ENCODE measurements around the gene ARHGEF26.

The ARHGEF26 gene

DNA sequence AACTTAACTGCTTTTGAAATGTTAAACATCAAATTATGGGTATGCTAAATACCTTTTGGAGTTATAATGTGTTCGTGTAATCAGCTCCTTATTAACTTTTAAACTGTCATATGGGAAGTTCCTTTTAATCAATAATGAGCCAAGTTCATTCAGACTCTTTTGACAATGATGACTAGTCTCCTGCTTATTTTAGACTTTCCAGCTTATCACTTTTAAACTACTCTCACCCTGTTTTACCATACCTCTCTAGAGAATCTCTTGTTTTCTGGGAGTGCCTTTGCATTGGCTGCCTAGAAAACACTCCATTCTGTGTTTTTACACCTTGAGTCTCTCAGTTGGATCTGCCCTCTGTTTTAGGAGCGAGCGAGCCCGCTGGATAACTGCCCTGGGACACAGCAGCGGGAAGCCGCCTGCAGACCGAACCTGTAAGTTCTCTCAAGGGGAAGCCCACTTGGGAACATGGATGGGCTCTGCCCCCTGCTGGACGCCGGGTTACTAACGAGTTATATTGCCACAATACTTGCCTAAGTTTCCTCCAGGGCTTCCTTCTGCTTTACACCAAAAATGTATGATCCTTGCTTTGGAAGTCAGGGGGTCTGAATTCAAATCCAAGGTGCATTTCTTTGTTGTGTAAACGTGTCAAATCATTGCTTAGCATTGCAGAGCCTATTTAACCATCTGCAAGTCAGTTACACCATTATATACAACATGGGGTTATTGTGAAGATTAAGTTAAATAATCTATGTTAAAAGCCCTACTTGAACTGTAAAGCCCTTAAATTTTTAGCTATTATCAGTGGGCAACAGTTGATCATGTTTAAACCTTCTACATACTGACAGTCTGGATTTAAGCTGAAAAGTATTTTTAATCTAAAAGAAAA lies 131.8 kb downstream of the ARHGEF26 start:
- TF ChIP-seq CTCF (IDR thresholded peaks at IDR 0.05; ENCODE audit: insufficient read depth, low read depth, low read length, missing control alignments) = peak; percentile 97
- peak; percentile 89 for DNase-seq (ENCODE audit: low read depth)
- H3K4me3 ChIP-seq (ENCODE audit: low read length) = no peak overlapping the region

- no peak for TF ChIP-seq CTCF (IDR thresholded peaks at IDR 0.05; ENCODE audit: insufficient read depth, low read depth, low read length, missing control alignments)
- DNase-seq (ENCODE audit: low read depth) = no peak
- no peak overlapping the region for H3K4me3 ChIP-seq (ENCODE audit: low read length)
Measured at GRCh38 chr3:154254527-154254926, 133.3 kb downstream of the ARHGEF26 start.

DNA sequence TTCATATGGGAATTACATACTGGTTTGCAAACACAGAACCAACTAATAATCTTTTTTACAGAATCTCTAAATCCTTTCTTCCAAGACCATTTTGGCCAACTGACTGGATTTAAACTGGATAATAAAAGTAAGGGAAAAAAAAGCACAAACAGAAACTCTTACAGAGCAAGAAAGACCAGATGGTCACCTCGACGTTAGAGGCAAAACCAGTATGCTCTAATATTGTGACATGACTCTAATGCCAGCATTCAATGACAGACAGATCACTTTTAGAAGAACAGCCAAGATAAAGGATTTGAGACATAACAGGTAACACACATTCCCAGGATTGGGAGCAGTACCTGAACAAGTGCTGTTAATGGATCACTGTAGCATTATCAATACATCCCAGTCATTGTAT lies 152.2 kb downstream of the ARHGEF26 start:
- no peak for DNase-seq (ENCODE audit: low read depth)
- TF ChIP-seq CTCF (IDR thresholded peaks at IDR 0.05; ENCODE audit: insufficient read depth, low read depth, low read length, missing control alignments) = no peak
- H3K4me3 ChIP-seq (ENCODE audit: low read length) = no peak overlapping the region

DNA sequence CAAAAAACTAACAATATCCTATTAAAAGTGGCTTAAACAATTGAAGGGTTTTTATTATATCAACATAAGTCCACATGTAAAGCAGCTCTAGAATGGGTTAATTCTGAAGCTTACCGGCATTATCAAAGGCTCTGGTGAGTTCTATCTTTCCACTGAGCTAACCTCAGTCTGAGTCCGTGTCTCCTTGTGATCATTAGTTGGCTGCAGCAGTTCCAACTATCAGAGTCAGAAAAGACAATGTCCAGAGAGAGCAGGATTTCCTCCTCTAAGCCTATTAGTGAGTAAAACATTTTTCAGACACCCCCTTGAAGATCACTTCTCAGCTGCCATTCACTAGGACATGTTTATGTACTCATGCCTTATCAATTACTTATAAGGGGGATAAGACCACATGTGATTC lies 153.2 kb downstream of the ARHGEF26 start:
- TF ChIP-seq CTCF (IDR thresholded peaks at IDR 0.05; ENCODE audit: insufficient read depth, low read depth, low read length, missing control alignments) = no peak
- H3K4me3 ChIP-seq (ENCODE audit: low read length) = no peak overlapping the region
- DNase-seq (ENCODE audit: low read depth) = no peak

- no peak for TF ChIP-seq CTCF (IDR thresholded peaks at IDR 0.05; ENCODE audit: insufficient read depth, low read depth, low read length, missing control alignments)
- no peak overlapping the region for H3K4me3 ChIP-seq (ENCODE audit: low read length)
- DNase-seq (ENCODE audit: low read depth) = no peak
Measured at GRCh38 chr3:154275292-154275691, 154.1 kb downstream of the ARHGEF26 start.

DNA sequence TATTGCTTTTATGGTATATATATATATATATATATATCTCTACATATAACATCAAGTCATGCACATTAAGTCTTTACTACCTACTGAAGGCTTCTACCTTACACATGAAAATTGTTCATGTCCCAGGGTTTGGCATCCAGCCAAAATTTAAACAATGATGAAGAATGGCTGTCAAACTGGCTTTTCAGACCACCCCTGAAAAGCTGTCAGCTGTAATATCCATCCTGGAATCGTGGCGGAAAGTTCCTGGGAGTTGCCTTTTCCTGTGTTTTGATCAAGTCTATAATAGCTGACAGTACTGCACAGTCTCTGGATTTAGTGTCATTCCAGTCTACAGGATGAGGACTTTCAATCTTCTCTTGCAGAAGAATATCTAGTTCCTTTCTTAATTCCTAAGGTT lies 154.8 kb downstream of the ARHGEF26 start:
- DNase-seq (ENCODE audit: low read depth) = no peak
- H3K4me3 ChIP-seq (ENCODE audit: low read length) = no peak overlapping the region
- TF ChIP-seq CTCF (IDR thresholded peaks at IDR 0.05; ENCODE audit: insufficient read depth, low read depth, low read length, missing control alignments) = no peak

GRCh38 chr3:154280161-154280560 lies 159.0 kb downstream of the ARHGEF26 start:
- no peak for DNase-seq (ENCODE audit: low read depth)
- no peak for TF ChIP-seq CTCF (IDR thresholded peaks at IDR 0.05; ENCODE audit: insufficient read depth, low read depth, low read length, missing control alignments)

More at GRCh38 chr3:154280161-154280560, 159.0 kb downstream of the ARHGEF26 start:
- no peak overlapping the region for H3K4me3 ChIP-seq (ENCODE audit: low read length)

All from epithelial cell of esophagus (primary cell).